HCT116 (cell line): ENCODE data around the gene GPC5.

Experiments used
- EGR1 ChIP-seq: IDR thresholded peaks from 2 replicates; pipeline ENCODE4 v1.6.1; 2012; ENCODE audit warnings: low read depth
- POLR2A ChIP-seq: IDR thresholded peaks from 2 replicates; pipeline ENCODE4 v1.7.0; 2011; ENCODE audit warnings: borderline replicate concordance; ENCODE audit not compliant: insufficient read depth, insufficient read length; ENCODE audit errors: extremely low read depth
- POLR2AphosphoS5 ChIP-seq: IDR thresholded peaks from 2 replicates; pipeline ENCODE4 v1.6.1; 2011; ENCODE audit warnings: mild to moderate bottlenecking, low read depth, low read length, moderate library complexity
- TF ChIP-seq, protein P1 (sequence below), 3 experiments: fragments of 200-600 bp in 1 of 3; sonication (generic) in 1 of 3; IDR thresholded peaks in 2 of 3; conservative IDR thresholded peaks in 1 of 3; 2 replicates each; pipeline ENCODE4 v1.5.1; 2012 to 2017; ENCODE audit warnings: low read depth in 2 of 3, low read length in 2 of 3, antibody characterized with exemption in 1 of 3, borderline replicate concordance in 1 of 3, control low read depth in 1 of 3, mild to moderate bottlenecking in 1 of 3, mixed read lengths in 1 of 3, mixed run types in 1 of 3, moderate library complexity in 1 of 3; ENCODE audit not compliant: insufficient read depth in 1 of 3
- TF ChIP-seq, protein P2 (sequence below): IDR thresholded peaks from 2 replicates; pipeline ENCODE4 v1.6.1; 2012; ENCODE audit warnings: low read depth
- TF ChIP-seq, protein P3 (sequence below): IDR thresholded peaks from 2 replicates; pipeline ENCODE4 v1.6.1; 2012

DNA sequence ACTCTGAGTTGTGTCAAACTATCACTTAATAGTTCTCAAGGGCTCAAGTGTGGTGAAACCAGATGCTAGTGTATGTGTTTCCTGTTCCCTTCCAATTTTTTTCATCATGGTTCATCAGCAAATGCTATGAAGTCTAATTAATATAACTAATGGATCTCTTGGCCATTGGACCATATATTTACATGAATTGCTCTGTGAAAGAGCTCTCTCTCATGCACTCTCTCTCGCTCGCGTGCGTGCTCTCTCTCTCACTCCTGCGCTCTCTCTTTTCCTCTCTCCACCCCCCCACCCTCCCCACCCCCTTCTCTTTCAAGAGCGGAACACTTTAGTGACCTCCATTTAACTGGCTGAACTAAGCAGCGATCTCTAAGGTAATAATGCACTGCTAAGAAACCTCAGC is 1281.2 kb downstream of the GPC5 start:
- TF ChIP-seq, protein P1, sequence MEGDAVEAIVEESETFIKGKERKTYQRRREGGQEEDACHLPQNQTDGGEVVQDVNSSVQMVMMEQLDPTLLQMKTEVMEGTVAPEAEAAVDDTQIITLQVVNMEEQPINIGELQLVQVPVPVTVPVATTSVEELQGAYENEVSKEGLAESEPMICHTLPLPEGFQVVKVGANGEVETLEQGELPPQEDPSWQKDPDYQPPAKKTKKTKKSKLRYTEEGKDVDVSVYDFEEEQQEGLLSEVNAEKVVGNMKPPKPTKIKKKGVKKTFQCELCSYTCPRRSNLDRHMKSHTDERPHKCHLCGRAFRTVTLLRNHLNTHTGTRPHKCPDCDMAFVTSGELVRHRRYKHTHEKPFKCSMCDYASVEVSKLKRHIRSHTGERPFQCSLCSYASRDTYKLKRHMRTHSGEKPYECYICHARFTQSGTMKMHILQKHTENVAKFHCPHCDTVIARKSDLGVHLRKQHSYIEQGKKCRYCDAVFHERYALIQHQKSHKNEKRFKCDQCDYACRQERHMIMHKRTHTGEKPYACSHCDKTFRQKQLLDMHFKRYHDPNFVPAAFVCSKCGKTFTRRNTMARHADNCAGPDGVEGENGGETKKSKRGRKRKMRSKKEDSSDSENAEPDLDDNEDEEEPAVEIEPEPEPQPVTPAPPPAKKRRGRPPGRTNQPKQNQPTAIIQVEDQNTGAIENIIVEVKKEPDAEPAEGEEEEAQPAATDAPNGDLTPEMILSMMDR (IDR thresholded peaks at IDR 0.05 in 2 of 3, conservative IDR thresholded peaks at IDR 0.05 in 1 of 3; ENCODE audit: borderline replicate concordance in 1 of 3, insufficient read depth in 1 of 3, low read depth in 2 of 3, low read length in 2 of 3) = no peak
- TF ChIP-seq POLR2A (no peak), POLR2AphosphoS5 (no peak), EGR1 (no peak)
- TF ChIP-seq, protein P2, sequence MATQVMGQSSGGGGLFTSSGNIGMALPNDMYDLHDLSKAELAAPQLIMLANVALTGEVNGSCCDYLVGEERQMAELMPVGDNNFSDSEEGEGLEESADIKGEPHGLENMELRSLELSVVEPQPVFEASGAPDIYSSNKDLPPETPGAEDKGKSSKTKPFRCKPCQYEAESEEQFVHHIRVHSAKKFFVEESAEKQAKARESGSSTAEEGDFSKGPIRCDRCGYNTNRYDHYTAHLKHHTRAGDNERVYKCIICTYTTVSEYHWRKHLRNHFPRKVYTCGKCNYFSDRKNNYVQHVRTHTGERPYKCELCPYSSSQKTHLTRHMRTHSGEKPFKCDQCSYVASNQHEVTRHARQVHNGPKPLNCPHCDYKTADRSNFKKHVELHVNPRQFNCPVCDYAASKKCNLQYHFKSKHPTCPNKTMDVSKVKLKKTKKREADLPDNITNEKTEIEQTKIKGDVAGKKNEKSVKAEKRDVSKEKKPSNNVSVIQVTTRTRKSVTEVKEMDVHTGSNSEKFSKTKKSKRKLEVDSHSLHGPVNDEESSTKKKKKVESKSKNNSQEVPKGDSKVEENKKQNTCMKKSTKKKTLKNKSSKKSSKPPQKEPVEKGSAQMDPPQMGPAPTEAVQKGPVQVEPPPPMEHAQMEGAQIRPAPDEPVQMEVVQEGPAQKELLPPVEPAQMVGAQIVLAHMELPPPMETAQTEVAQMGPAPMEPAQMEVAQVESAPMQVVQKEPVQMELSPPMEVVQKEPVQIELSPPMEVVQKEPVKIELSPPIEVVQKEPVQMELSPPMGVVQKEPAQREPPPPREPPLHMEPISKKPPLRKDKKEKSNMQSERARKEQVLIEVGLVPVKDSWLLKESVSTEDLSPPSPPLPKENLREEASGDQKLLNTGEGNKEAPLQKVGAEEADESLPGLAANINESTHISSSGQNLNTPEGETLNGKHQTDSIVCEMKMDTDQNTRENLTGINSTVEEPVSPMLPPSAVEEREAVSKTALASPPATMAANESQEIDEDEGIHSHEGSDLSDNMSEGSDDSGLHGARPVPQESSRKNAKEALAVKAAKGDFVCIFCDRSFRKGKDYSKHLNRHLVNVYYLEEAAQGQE = no peak
- TF ChIP-seq, protein P3, sequence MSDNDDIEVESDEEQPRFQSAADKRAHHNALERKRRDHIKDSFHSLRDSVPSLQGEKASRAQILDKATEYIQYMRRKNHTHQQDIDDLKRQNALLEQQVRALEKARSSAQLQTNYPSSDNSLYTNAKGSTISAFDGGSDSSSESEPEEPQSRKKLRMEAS = no peak
